ENCODE data around the gene OGFR.

Gene OGFR

GRCh38 chr20:62839816-62840215 is 35.2 kb downstream of the OGFR start:
- no peaks in the 10 kb centered on the region for H3K27me3 ChIP-seq
- H3K4me3 ChIP-seq (ENCODE audit: low read depth, low read length): no peak overlapping the region
- DNase-seq: no peak
- peaks cover 16% of the 10 kb centered on the region for H3K4me1 ChIP-seq
- TF ChIP-seq CTCF (IDR thresholded peaks at IDR 0.05; ENCODE audit: low read depth, low read length): no peak
- no peaks in the 10 kb centered on the region; the same call in 1 of the 2 replicates for H3K9me3 ChIP-seq
- no peaks in the 10 kb centered on the region for H3K36me3 ChIP-seq

GRCh38 chr20:62840244-62841197 is 35.9 kb downstream of the OGFR start:
- peaks cover 16% of the 10 kb centered on the region for H3K4me1 ChIP-seq
- H3K36me3 ChIP-seq: peaks cover 7% of the 10 kb centered on the region; the same call in 1 of the 2 replicates
- no peaks in the 10 kb centered on the region; the same call in 1 of the 2 replicates for H3K9me3 ChIP-seq
- no peak for DNase-seq
- TF ChIP-seq CTCF (IDR thresholded peaks at IDR 0.05; ENCODE audit: low read depth, low read length): no peak
- no peak overlapping the region for H3K4me3 ChIP-seq (ENCODE audit: low read depth, low read length)
- H3K27me3 ChIP-seq: no peaks in the 10 kb centered on the region

- H3K36me3 ChIP-seq: peaks cover 11% of the 10 kb centered on the region; the same call in 1 of the 2 replicates
- peaks cover 11% of the 10 kb centered on the region for H3K4me1 ChIP-seq
- no peaks in the 10 kb centered on the region for H3K27me3 ChIP-seq
- no peak for DNase-seq
- H3K4me3 ChIP-seq (ENCODE audit: low read depth, low read length): no peak overlapping the region
- no peak for TF ChIP-seq CTCF (IDR thresholded peaks at IDR 0.05; ENCODE audit: low read depth, low read length)
- H3K9me3 ChIP-seq: no peaks in the 10 kb centered on the region; the same call in 1 of the 2 replicates
Observed at GRCh38 chr20:62841705-62842212, 37.1 kb downstream of the OGFR start.

- no peak for DNase-seq
- no peaks in the 10 kb centered on the region; the same call in 1 of the 2 replicates for H3K4me1 ChIP-seq
- H3K9me3 ChIP-seq: no peaks in the 10 kb centered on the region
- H3K36me3 ChIP-seq: peaks cover 11% of the 10 kb centered on the region; the same call in 1 of the 2 replicates
- TF ChIP-seq CTCF (IDR thresholded peaks at IDR 0.05; ENCODE audit: low read depth, low read length): no peak
- no peak overlapping the region for H3K4me3 ChIP-seq (ENCODE audit: low read depth, low read length)
- no peaks in the 10 kb centered on the region for H3K27me3 ChIP-seq
Observed at GRCh38 chr20:62843656-62844055, 39.0 kb downstream of the OGFR start.

DNA sequence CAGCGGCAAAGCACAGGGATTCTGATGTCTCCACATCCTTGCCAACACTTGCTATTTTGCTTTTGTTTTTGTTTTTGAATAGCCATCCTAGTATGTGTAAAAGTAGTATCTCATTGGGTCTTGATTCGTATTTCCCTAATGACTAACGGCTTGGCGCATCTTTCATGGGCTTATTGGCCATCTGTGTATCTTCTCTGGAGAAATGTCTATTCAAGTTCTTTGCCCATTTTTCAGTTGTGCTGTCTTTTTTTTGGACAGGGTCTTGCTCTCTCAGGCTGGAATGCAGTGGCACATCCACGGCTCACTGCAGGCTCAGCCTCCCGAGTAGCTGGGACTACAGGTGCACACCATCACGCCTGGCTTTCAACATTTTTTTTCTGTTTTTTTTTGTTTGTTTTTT is 39.5 kb downstream of the OGFR start:
- no peak for TF ChIP-seq CTCF (IDR thresholded peaks at IDR 0.05; ENCODE audit: low read depth, low read length)
- no peak for DNase-seq

More for the DNA sequence above, 39.5 kb downstream of the OGFR start:
- Histone ChIP-seq H3K4me3 (ENCODE audit: low read depth, low read length) (no peak overlapping the region), H3K9me3 (no peaks in the 10 kb centered on the region), H3K4me1 (no peaks in the 10 kb centered on the region; the same call in 1 of the 2 replicates), H3K36me3 (peaks cover 11% of the 10 kb centered on the region; the same call in 1 of the 2 replicates), H3K27me3 (no peaks in the 10 kb centered on the region)
